ENCODE results near the gene GTPBP6. TPM values are rescaled to one million over a fixed set of nuclear protein-coding genes. Genes with fewer than 3 reads are reported as not detected.
"Not testable (repeated sequence)": the region's sequence is repeated elsewhere in the genome, so short reads cannot be mapped to it uniquely, and the experiment has no call there.

The GTPBP6 gene
- total and polyA plus RNA-seq, 2 donors = 10.0 to 71.8 TPM

DNA sequence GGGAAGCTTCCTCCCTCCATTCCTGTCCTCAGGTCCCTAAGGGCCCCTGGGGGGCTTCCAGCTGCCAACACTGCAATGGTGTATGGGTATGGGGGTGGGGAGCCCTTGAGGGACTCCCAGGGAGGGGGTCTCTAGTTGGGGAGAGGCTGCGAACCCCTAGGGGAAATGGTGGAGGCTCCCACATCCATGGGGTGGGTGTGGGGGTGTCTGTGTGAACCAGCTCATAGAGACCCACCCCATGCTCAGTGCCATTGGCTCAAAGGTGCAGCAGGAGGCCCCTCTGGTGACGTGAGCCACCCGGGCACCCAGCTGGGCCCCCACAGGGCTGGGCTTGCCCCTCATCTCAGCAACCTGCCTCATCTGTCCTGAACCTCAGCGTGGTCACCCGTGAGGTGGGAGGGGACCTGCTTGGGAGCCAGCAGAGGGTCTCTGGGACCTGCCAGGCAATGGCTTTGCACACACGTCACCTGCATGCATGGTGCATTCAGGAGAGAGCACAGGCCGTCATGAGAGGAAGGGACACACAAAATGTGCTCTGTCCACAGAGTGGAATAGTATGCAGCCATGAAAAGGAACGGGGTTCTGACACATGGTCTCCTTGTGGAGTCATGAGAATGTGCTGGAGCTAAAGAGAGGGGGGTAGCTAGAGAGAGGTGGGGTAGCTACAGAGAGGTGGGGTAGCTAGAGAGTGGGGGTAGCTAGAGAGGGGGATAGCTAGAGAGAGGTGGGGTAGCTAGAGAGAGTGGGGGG is 60.1 kb downstream of the GTPBP6 start:
- H3K4me1 ChIP-seq (ENCODE audit: insufficient read depth) = peaks cover 1% of the 10 kb centered on the region
- no peak overlapping the region for H3K27ac ChIP-seq (ENCODE audit: low read depth)
- DNase-seq (ENCODE audit: extremely low spot score) = no peak
- no peaks in the 10 kb centered on the region for H3K36me3 ChIP-seq (ENCODE audit: insufficient read depth)
- H3K4me3 ChIP-seq (ENCODE audit: low read depth, low read length) = no peak overlapping the region
- 89% methylated on average over 8 of the region's 8 CpGs for WGBS

- H3K27ac ChIP-seq (ENCODE audit: low read depth) = no peak overlapping the region
- H3K4me1 ChIP-seq (ENCODE audit: insufficient read depth) = peaks cover 1% of the 10 kb centered on the region
- no peaks in the 10 kb centered on the region for H3K36me3 ChIP-seq (ENCODE audit: insufficient read depth)
- H3K4me3 ChIP-seq (ENCODE audit: low read depth, low read length) = no peak overlapping the region
- 79% methylated on average over 21 of the region's 21 CpGs for WGBS
- DNase-seq (ENCODE audit: extremely low spot score) = no peak
Observed at GRCh38 chrX:257681-258289, 60.8 kb downstream of the GTPBP6 start.

DNA sequence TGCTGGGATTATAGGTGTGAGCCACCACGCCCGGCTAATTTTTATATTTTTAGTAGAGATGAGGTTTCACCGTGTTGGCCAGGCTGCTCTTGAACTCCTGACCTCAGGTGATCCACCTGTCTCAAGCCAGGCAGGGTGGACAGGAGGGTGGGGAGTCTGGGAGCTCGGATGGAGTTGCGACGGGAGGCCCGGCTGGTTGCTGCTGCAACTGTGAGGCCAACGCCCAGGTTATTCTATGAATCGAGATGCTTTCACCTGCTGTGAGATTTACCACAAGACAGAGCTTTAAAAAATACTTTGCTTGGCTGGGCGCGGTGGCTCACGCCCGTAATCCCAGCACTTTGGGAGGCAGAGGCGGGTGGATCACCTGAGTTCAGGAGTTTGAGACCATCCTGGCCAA is 61.5 kb downstream of the GTPBP6 start:
- H3K4me3 ChIP-seq (ENCODE audit: low read depth, low read length); H3K4me1 ChIP-seq (ENCODE audit: insufficient read depth); DNase-seq (ENCODE audit: extremely low spot score); H3K36me3 ChIP-seq (ENCODE audit: insufficient read depth); H3K27ac ChIP-seq (ENCODE audit: low read depth): not testable (repeated sequence)
- WGBS = 93% methylated on average over 14 of the region's 14 CpGs

DNA sequence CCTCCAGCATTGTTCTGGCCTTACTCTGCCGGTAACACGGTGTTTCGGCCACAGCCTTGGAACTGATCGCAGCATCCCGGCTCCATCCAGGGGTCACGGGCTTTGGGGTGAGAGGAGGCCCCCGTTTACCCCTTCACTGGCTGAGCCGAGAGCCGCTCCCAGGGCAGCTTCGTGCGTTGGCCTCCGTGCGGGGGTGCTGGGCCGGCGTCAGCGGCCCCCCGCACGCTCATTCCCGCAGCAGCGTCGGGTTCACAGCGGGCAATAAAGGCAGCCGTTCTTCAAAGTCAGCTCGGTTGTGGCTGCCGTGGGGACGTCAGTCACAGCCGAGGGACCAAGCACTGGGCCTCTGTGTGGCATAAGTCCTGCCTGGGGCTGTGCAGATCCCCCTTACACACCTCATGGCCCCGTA is 62.7 kb downstream of the GTPBP6 start:
- no peaks in the 10 kb centered on the region for H3K4me1 ChIP-seq (ENCODE audit: insufficient read depth)
- H3K4me3 ChIP-seq (ENCODE audit: low read depth, low read length) = no peak overlapping the region
- WGBS = 84% methylated on average over 28 of the region's 28 CpGs
- no peak overlapping the region for H3K27ac ChIP-seq (ENCODE audit: low read depth)
- DNase-seq (ENCODE audit: extremely low spot score) = no peak
- no peaks in the 10 kb centered on the region for H3K36me3 ChIP-seq (ENCODE audit: insufficient read depth)

Other genes starting within 250 kb of the GTPBP6 start
- gene PLCXD1, start 37.4 kb downstream of the GTPBP6 start, total RNA-seq = 5.2 TPM
- gene PLCXD1, start 37.4 kb downstream of the GTPBP6 start, polyA plus RNA-seq = 10.2 TPM
- gene PPP2R3B, start 68.1 kb upstream of the GTPBP6 start, total RNA-seq = 11.0 TPM
- gene PPP2R3B, start 68.1 kb upstream of the GTPBP6 start, polyA plus RNA-seq = 16.1 TPM